ENCODE results near the gene ST3GAL6. TPM values are rescaled to one million over a fixed set of nuclear protein-coding genes. Genes with fewer than 3 reads are reported as not detected.

The ST3GAL6 gene
- total RNA-seq, 2 experiments from 2014 or later: 0.44 to 0.45 TPM

- ChIA-PET CTCF (interaction anchor here (0.7 to 0.9 kb wide), 3 partner anchors 19 to 72 kb away, joined by 3 to 4 read pairs (median 3); no protein-coding TSS in a partner anchor), POLR2A (no interaction called here)
- intact Hi-C loops (cut with DNase I, micrococcal nuclease): no loop called here
Measured at GRCh38 chr3:98728672-98729071, 34.5 kb upstream of the ST3GAL6 start.

GRCh38 chr3:98730338-98730737, 32.8 kb upstream of the ST3GAL6 start:
- TF ChIP-seq CTCF (IDR thresholded peaks at IDR 0.05): no peak
- Mint-ChIP-seq H3K27me3 (peaks cover 52% of the 10 kb centered on the region), H3K4me1 (ENCODE audit: low read depth) (peaks cover 18% of the 10 kb centered on the region), H3K9me3 (no peaks in the 10 kb centered on the region), H3K4me3 (peak overlapping the region; percentile 1), H3K36me3 (ENCODE audit: low read depth) (no peaks in the 10 kb centered on the region), H3K27ac (no peak overlapping the region)
- ChIA-PET POLR2A (no interaction called here), CTCF (no interaction called here)
- peak in 3 of 14 experiments; percentile 10 to 69 (median 54) for DNase-seq
- no peaks in the 10 kb centered on the region for H3K9me3 ChIP-seq (ENCODE audit: control insufficient read depth in 1 of 2, insufficient read depth in 1 of 2, low read length in 2 of 2)
- H3K27ac ChIP-seq (ENCODE audit: low read depth in 1 of 2, low read length in 2 of 2): no peak overlapping the region
- no peak for ATAC-seq (ENCODE audit: poor library complexity)
- H3K27me3 ChIP-seq (ENCODE audit: control insufficient read depth in 1 of 2, insufficient read depth in 2 of 2, low read length in 2 of 2): peaks cover 29 to 53% of the 10 kb centered on the region in 2 experiments
- H3K36me3 ChIP-seq (ENCODE audit: insufficient read depth, low read length): no peaks in the 10 kb centered on the region
- peaks cover 21% of the 10 kb centered on the region for H3K4me1 ChIP-seq (ENCODE audit: insufficient read depth, low read length)
- intact Hi-C loops (cut with DNase I, micrococcal nuclease): no loop called here
- H3K4me3 ChIP-seq (ENCODE audit: low read length): no peak overlapping the region

More at GRCh38 chr3:98728672-98729071, 34.5 kb upstream of the ST3GAL6 start:
- no peak for TF ChIP-seq CTCF (IDR thresholded peaks at IDR 0.05)
- H3K27ac ChIP-seq (ENCODE audit: low read depth in 1 of 2, low read length in 2 of 2): no peak overlapping the region
- H3K27ac Mint-ChIP-seq: no peak overlapping the region
- H3K4me1 ChIP-seq (ENCODE audit: insufficient read depth, low read length): peaks cover 18% of the 10 kb centered on the region
- peaks cover 10% of the 10 kb centered on the region for H3K4me1 Mint-ChIP-seq (ENCODE audit: low read depth)
- H3K36me3 Mint-ChIP-seq (ENCODE audit: low read depth): no peaks in the 10 kb centered on the region
- no peaks in the 10 kb centered on the region for H3K9me3 ChIP-seq (ENCODE audit: control insufficient read depth in 1 of 2, insufficient read depth in 1 of 2, low read length in 2 of 2)
- H3K4me3 ChIP-seq (ENCODE audit: low read length): no peak overlapping the region
- no peaks in the 10 kb centered on the region for H3K36me3 ChIP-seq (ENCODE audit: insufficient read depth, low read length)
- no peaks in the 10 kb centered on the region for H3K9me3 Mint-ChIP-seq
- peaks cover 17 to 38% of the 10 kb centered on the region in 2 experiments for H3K27me3 ChIP-seq (ENCODE audit: control insufficient read depth in 1 of 2, insufficient read depth in 2 of 2, low read length in 2 of 2)
- no peak for ATAC-seq (ENCODE audit: poor library complexity)
- no peak for DNase-seq
- peaks cover 38% of the 10 kb centered on the region for H3K27me3 Mint-ChIP-seq
- no peak overlapping the region for H3K4me3 Mint-ChIP-seq

GRCh38 chr3:98730886-98731537, 32.1 kb upstream of the ST3GAL6 start:
- H3K4me1 Mint-ChIP-seq (ENCODE audit: low read depth): peaks cover 18% of the 10 kb centered on the region
- intact Hi-C loops (cut with DNase I, micrococcal nuclease): no loop called here
- no peaks in the 10 kb centered on the region for H3K36me3 Mint-ChIP-seq (ENCODE audit: low read depth)
- H3K27me3 Mint-ChIP-seq: peaks cover 59% of the 10 kb centered on the region
- no peaks in the 10 kb centered on the region for H3K9me3 ChIP-seq (ENCODE audit: control insufficient read depth in 1 of 2, insufficient read depth in 1 of 2, low read length in 2 of 2)
- DNase-seq (no peak), ATAC-seq (ENCODE audit: poor library complexity) (no peak)
- peaks cover 32 to 54% of the 10 kb centered on the region in 2 experiments for H3K27me3 ChIP-seq (ENCODE audit: control insufficient read depth in 1 of 2, insufficient read depth in 2 of 2, low read length in 2 of 2)
- peaks cover 21% of the 10 kb centered on the region for H3K4me1 ChIP-seq (ENCODE audit: insufficient read depth, low read length)
- no peaks in the 10 kb centered on the region for H3K36me3 ChIP-seq (ENCODE audit: insufficient read depth, low read length)
- no peak overlapping the region for H3K27ac Mint-ChIP-seq
- H3K9me3 Mint-ChIP-seq: no peaks in the 10 kb centered on the region
- H3K4me3 ChIP-seq (ENCODE audit: low read length): no peak overlapping the region
- POLR2A ChIA-PET: no interaction called here
- H3K27ac ChIP-seq (ENCODE audit: low read depth in 1 of 2, low read length in 2 of 2): no peak overlapping the region
- no peak for TF ChIP-seq CTCF (IDR thresholded peaks at IDR 0.05)
- H3K4me3 Mint-ChIP-seq: no peak overlapping the region
- CTCF ChIA-PET: no interaction called here

All from CD4-positive, alpha-beta T cell (primary cell).